T-helper 1 cell treated with Interleukin-12 subunit alpha and Interleukin-12 subunit beta and Interleukin-4 antibody, amounts not matched to agents 30 ng/mL and 1 ng/mL, for 36 hours (primary cell): ENCODE measurements around the gene C12orf76. TPM values are rescaled to one million over a fixed set of nuclear protein-coding genes. Genes with fewer than 3 reads are reported as not detected.
"Not testable (repeated sequence)": the region's sequence is repeated elsewhere in the genome, so short reads cannot be mapped to it uniquely, and the experiment has no call there.

Experiments used
- intact Hi-C: fragments of 100-400 bp; cut with micrococcal nuclease; formaldehyde crosslinking; loops from one replicate; pipeline ENCODE4 v1.15.1; 2024
- total RNA-seq: library from RNA; stranded (reverse); gene quantifications from 2 replicates; pipeline ENCODE4 v1.2.3, GENCODE V29; 2022

C12orf76 gene
- total RNA-seq, 1 donor from 2014 or later = 25.1 TPM

GRCh38 chr12:110024051-110024450, 24.3 kb downstream of the C12orf76 start:
- intact Hi-C loops = no loop called here

GRCh38 chr12:110023059-110023980, 25.0 kb downstream of the C12orf76 start:
- intact Hi-C loops = no loop called here

GRCh38 chr12:110020956-110021355, 27.4 kb downstream of the C12orf76 start:
- intact Hi-C loops = no loop called here

- intact Hi-C loops = loop anchor here (1.0 to 2.0 kb wide), 4 partner anchors 14 to 162 kb away; partner anchors contain the start of gene GIT2
Observed at GRCh38 chr12:110015132-110015531, 33.2 kb downstream of the C12orf76 start.

DNA sequence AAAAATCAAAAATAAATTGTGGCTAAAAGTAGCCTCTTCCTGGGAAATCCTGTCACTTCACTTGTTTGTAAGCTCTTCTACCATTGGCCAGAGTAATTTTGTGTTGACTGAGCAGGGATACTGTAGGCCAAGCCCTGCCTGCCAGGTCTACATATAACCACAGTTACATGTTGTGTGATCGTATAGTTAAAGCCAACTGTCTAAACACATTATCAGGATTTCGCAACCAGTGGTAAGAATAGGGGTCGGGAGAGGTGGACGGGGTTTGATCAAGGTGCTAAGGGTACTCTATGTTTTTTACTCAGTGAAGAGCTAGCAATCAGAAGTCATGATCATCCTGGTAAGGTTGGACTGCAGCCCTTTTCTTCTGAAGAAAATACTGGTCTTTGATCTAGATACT, 35.7 kb downstream of the C12orf76 start:
- intact Hi-C loops = no loop called here

- intact Hi-C loops = no loop called here
Observed at GRCh38 chr12:110012137-110012536, 36.2 kb downstream of the C12orf76 start.

GRCh38 chr12:110010853-110011723, 37.2 kb downstream of the C12orf76 start:
- intact Hi-C loops = no loop called here

DNA sequence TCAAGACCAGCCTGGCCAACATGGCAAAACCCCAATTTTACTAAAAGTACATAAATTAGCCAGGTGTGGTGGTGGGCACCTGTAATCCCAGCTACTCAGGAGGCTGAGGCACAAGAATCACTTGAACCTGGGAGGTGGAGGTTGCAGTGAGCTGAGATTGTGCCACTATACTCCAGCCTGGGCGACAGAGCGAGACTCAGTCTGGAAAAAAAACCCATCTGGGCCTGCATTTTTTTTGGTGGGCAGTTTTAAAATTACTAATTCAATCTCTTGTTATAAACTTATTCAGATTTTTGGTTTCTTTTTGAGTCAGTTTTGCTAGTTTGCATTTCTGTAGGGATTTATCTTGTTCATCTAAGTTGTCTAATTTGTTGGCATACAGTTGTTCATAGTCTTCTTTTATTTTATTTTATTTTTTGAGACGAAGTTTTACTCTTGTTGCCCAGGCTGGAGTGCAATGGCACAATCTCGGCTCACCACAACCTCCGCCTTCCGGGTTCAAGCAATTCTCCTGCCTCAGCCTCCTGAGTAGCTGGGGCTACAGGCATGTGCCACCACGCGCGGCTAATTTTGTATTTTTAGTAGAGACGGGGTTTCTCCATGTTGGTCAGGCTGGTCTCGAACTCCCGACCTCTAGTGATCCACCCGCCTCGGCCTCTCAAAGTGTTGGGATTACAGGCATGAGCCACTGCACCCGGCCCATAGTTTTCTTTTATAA, 39.5 kb downstream of the C12orf76 start:
- intact Hi-C loops = not testable (repeated sequence)

DNA sequence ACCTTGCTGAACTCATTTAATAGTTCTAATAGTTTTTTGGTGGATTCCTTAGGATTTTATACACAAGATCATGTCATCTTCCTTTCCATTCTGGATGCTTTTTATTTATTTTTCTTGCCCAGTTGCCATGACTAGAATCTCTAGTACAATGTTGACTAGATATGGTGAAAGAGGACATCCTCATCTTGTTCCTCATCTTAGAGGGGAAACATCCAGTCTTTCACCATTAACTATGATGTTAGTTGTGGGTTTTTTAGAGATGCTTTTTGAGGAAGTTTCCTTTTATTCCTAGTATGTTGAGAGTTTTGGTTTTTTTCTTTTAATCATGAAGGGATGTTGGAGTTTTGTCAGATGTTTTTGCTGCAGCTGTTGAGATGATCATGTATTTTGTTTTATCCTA, 40.4 kb downstream of the C12orf76 start:
- intact Hi-C loops = no loop called here

GRCh38 chr12:110006115-110006514, 42.2 kb downstream of the C12orf76 start:
- intact Hi-C loops = no loop called here

- intact Hi-C loops = no loop called here
Observed at GRCh38 chr12:110005319-110005973, 42.9 kb downstream of the C12orf76 start.

GRCh38 chr12:110004598-110004997, 43.7 kb downstream of the C12orf76 start:
- intact Hi-C loops = no loop called here

- intact Hi-C loops = no loop called here
Observed at GRCh38 chr12:110002676-110003515, 45.4 kb downstream of the C12orf76 start.

GRCh38 chr12:110001596-110001995, 46.7 kb downstream of the C12orf76 start:
- intact Hi-C loops = loop anchor here (2.0 kb wide), 1 partner anchor 13 kb away; no protein-coding TSS in a partner anchor

DNA sequence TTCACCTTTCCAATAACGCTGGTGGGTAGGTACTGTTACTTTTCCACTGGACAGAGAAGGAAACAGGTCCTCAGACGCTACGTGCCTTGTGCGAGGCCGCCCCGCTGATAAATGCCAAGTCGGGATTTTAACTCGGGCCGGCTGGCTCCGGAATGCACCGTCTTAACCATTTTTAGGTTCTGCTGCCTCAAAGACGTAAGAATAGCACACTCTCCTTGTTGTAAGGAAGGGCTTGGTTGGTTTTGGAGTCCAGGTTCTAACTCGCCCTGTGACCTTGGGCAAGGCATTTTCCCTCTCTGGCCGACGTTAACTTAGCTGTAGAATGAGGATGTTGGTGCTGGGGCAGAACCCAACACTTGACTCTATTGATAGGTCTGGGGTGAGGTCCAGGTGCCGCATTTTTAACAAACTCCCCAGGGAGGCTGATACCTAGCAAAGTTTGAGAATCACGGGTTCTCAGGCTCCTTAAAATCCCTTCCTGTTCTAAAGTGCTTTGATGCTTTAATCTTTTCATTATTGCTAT, 48.3 kb downstream of the C12orf76 start:
- intact Hi-C loops = loop anchor here (1.0 to 10.0 kb wide), 7 partner anchors 15 to 585 kb away; partner anchors contain the start of genes ANAPC7, FAM222A, PPTC7 and TCHP

DNA sequence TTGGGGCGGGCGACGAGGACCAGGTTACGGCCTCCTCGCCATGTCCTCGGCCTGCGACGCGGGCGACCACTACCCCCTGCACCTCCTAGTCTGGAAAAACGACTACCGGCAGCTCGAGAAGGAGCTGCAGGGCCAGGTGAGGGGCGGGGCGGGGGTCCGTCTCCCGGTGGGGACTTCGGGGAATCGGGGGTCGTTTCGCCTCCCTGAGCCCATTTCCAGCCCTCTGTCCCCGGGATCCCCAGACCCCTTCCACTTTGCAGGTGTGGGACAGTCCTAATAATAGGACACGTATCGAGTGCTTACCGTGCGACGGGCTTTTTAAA, 48.7 kb downstream of the C12orf76 start:
- intact Hi-C loops = loop anchor here (1.0 to 10.0 kb wide), 6 partner anchors 26 to 585 kb away; partner anchors contain the start of genes ANAPC7, FAM222A, PPTC7 and TCHP

DNA sequence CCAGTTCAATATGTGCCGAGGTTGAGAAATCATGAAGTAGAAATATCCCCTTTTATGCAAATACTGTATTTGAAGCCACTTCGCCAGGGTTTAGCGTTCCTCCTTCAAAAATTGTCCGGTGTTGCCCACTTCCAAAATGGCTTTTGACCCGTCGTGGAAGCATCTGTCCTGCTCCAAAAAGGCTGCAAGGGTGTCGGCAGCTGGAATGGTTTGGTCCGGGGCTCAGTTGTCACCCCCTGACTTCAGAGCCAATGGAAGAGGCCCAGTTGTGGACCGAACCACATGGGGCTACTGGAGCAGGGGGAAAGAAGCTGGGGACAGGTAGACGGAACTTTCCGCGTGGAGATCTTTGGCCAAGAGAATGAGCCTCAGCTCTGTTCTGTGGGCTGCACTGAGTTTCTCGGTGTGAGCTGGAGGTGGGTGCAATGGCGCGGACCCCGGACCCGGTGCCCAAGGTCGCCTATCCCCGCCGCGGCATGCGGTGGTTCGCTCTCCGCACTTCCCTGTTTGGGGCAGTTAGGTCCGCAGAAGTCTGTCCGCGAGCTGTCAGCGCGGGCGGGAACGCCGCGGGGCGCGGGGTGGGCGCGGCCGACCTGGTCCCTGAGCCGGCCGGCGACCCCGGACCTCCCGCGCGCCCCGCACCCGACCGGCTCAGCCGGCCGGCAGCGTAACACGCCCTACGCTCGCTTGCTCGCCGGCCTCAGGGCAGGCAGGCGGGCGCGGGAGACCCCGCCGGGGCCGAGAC, 49.2 kb downstream of the C12orf76 start, which contains the start of gene ANKRD13A:
ANKRD13A (plus strand) TSS at position 527 of the 745 bp plus-strand sequence. CDS start 259 bp downstream, outside the sequence.
- intact Hi-C loops = loop anchor here (1.0 to 10.0 kb wide), 6 partner anchors 26 to 586 kb away; partner anchors contain the start of genes ANAPC7, FAM222A, PPTC7 and TCHP

- intact Hi-C loops = loop anchor here (2.0 to 10.0 kb wide), 4 partner anchors 284 to 586 kb away; partner anchors contain the start of genes ANAPC7, FAM222A and PPTC7
Observed at GRCh38 chr12:109998241-109998903, 50.0 kb downstream of the C12orf76 start.
